Transverse colon (tissue), 4 donors: ENCODE results near the gene TFCP2L1.

Experiments used
- CTCF ChIP-seq, 5 experiments: fragments of 200-600 bp in 3 of 5; fragments of 450-650 bp in 2 of 5; sonication (generic) in 3 of 5; IDR thresholded peaks; 1 replicate in 2 of 5; 2 replicates in 3 of 5; pipeline ENCODE4 v1.5.1; 2016 to 2017; ENCODE audit warnings: antibody characterized with exemption in 5 of 5, inconsistent platforms in 3 of 5, mild to moderate bottlenecking in 2 of 5, moderate library complexity in 1 of 5
- POLR2AphosphoS5 ChIP-seq, 3 donors: sonication (generic); formaldehyde crosslinking; IDR thresholded peaks; one replicate each; pipeline ENCODE4 v1.6.1; 2016; ENCODE audit warnings: antibody characterized with exemption in 3 of 3

DNA sequence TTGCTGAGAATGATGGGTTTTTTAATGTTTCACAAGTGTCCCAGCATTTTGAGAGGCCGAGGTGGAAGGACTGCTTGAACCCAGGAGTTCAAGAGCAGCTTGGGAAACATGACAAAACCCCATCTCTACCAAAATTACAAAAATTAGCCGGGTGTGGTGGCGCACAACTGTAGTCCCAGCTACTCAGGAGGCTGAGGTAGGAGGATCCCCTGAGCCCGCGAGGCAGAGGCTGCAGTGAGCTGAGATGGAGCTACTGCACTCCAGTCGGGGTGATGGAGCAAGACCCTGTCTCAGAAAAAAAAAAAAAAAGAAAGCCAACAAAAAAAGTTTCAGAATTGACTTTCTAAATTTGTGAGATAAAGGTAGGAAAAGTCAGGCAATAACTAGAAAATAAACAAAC lies 8.7 kb downstream of the TFCP2L1 start:
- TF ChIP-seq POLR2AphosphoS5 (IDR thresholded peaks at IDR 0.05) (no peak), CTCF (IDR thresholded peaks at IDR 0.05) (no peak)
